ENCODE data around the gene ANXA9.

DNA sequence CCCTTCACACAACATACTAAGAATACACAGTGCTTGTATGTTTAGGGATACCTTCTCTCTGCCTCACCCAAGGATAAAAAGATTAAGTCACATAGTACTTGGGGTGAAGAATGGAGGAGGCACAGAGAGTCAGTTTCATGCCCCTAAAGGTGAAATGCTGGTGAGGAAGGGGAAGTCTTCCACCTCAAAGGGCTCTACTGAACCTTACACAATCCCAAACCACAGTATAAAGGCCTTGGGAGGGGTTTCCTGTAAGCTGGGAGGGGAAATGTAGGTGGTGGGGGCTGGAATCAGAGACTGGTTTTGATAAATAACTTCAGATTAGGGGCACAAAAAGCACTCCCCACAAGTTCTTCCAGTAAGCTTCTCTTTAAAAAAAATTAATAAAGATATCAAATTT, 21.1 kb downstream of the ANXA9 start:
- TF ChIP-seq, protein P1, sequence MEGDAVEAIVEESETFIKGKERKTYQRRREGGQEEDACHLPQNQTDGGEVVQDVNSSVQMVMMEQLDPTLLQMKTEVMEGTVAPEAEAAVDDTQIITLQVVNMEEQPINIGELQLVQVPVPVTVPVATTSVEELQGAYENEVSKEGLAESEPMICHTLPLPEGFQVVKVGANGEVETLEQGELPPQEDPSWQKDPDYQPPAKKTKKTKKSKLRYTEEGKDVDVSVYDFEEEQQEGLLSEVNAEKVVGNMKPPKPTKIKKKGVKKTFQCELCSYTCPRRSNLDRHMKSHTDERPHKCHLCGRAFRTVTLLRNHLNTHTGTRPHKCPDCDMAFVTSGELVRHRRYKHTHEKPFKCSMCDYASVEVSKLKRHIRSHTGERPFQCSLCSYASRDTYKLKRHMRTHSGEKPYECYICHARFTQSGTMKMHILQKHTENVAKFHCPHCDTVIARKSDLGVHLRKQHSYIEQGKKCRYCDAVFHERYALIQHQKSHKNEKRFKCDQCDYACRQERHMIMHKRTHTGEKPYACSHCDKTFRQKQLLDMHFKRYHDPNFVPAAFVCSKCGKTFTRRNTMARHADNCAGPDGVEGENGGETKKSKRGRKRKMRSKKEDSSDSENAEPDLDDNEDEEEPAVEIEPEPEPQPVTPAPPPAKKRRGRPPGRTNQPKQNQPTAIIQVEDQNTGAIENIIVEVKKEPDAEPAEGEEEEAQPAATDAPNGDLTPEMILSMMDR (IDR thresholded peaks at IDR 0.05; ENCODE audit: insufficient read depth, low read depth, low read length): no peak
- no peak for TF ChIP-seq EZH2 (IDR thresholded peaks at IDR 0.05; ENCODE audit: insufficient read depth, low read length)

All from astrocyte (in vitro differentiated cells and primary cell).